OCI-LY7 (cell line): ENCODE measurements around the gene WNK2. TPM values are rescaled to one million over a fixed set of nuclear protein-coding genes. Genes with fewer than 3 reads are reported as not detected.

Experiments used
- BruUV-seq: library from RNA; stranded (reverse); fragments of 400-500 nt; replicated peaks from 2 replicates; lab custom pipeline; 2021; lab: Mats Ljungman, UMichigan
- CTCF ChIA-PET: fragments of 300-600 bp; sonication (Branson Sonifier 250); formaldehyde crosslinking; loops from one replicate; lab custom pipeline; 2022; ENCODE audit warnings: antibody characterized with exemption; ENCODE audit not compliant: unreplicated experiment; lab: Charles Lee
- POLR2A ChIA-PET: fragments of 300-600 bp; sonication (Branson Sonifier 250); formaldehyde crosslinking; loops from one replicate; lab custom pipeline; 2022; ENCODE audit warnings: antibody characterized with exemption; lab: Charles Lee
- DNase-seq: peaks from one replicate; pipeline ENCODE4 v3.0.0-alpha.2; 2015; ENCODE audit warnings: low spot score
- H2AFZ ChIP-seq: fragments of 200-600 bp; sonication (generic), shearing (Covaris generic); 2 replicates; pipeline ENCODE4 v1.6.1; 2014; ENCODE audit warnings: mild to moderate bottlenecking, antibody characterized with exemption, low read length, moderate library complexity
- H3K27ac ChIP-seq: fragments of 200-600 bp; sonication (generic); 2 replicates; pipeline ENCODE4 v1.5.1; 2014; ENCODE audit warnings: mixed run types, low read depth, mild to moderate bottlenecking, moderate library complexity, low read length, inconsistent platforms; ENCODE audit not compliant: poor library complexity, severe bottlenecking
- H3K36me3 ChIP-seq: fragments of 200-600 bp; sonication (generic); 2 replicates; pipeline ENCODE4 v1.6.1; 2014; ENCODE audit warnings: mild to moderate bottlenecking, antibody characterized with exemption, low read length, moderate library complexity, mixed read lengths; ENCODE audit not compliant: insufficient read depth
- H3K4me1 ChIP-seq: fragments of 200-600 bp; sonication (generic); 2 replicates; pipeline ENCODE4 v1.5.1; 2014; ENCODE audit warnings: mild to moderate bottlenecking, low read length; ENCODE audit not compliant: insufficient read depth, poor library complexity, severe bottlenecking
- H3K4me2 ChIP-seq: fragments of 200-600 bp; sonication (generic); 2 replicates; pipeline ENCODE4 v1.6.1; 2014; ENCODE audit warnings: mild to moderate bottlenecking, low read length
- H3K4me3 ChIP-seq: fragments of 200-600 bp; sonication (generic); 2 replicates; pipeline ENCODE4 v1.5.1; 2014; ENCODE audit warnings: mild to moderate bottlenecking, low read depth, low read length; ENCODE audit not compliant: poor library complexity, severe bottlenecking
- H3K79me2 ChIP-seq: fragments of 200-600 bp; sonication (generic); 2 replicates; pipeline ENCODE4 v1.6.1; 2016; ENCODE audit warnings: low read depth, mild to moderate bottlenecking, low read length, moderate library complexity, mixed read lengths; ENCODE audit not compliant: insufficient read depth
- H3K9me2 ChIP-seq: fragments of 200-600 bp; sonication (generic); 2 replicates; pipeline ENCODE4 v1.6.1; 2016; ENCODE audit warnings: mild to moderate bottlenecking, low read length, mixed read lengths; ENCODE audit not compliant: insufficient read depth
- H3K9me3 ChIP-seq: fragments of 200-600 bp; sonication (generic); 2 replicates; pipeline ENCODE4 v1.6.1; 2014; ENCODE audit warnings: mild to moderate bottlenecking, mixed run types, low read length, mixed read lengths
- H4K20me1 ChIP-seq: fragments of 200-600 bp; sonication (generic); 2 replicates; pipeline ENCODE4 v1.6.1; 2014; ENCODE audit warnings: mild to moderate bottlenecking, antibody characterized with exemption, low read length, moderate library complexity, mixed read lengths; ENCODE audit not compliant: insufficient read depth
- EZH2phosphoT487 ChIP-seq: fragments of 200-600 bp; sonication (generic); IDR thresholded peaks from 2 replicates; pipeline ENCODE4 v1.6.1; 2018; ENCODE audit warnings: low read depth, borderline replicate concordance, mild to moderate bottlenecking, mixed run types, antibody characterized with exemption, low read length, moderate library complexity, mixed read lengths
- intact Hi-C: fragments of 100-400 bp; cut with micrococcal nuclease; formaldehyde crosslinking; loops from one replicate; pipeline ENCODE4 v1.10.0; 2022; ENCODE audit not compliant: unreplicated experiment
- total RNA-seq, 2 experiments: library from RNA; depleted of rRNA in 1 of 2; stranded (reverse); fragments of >200 nt in 1 of 2; shearing (Covaris generic) in 1 of 2; gene quantifications; 2 replicates each; pipeline ENCODE4 v1.2.3, GENCODE V29; 2014 to 2022
- TF ChIP-seq, protein P1 (sequence below): fragments of 200-600 bp; sonication (generic); conservative IDR thresholded peaks from 2 replicates; pipeline ENCODE4 v1.5.1; 2014; ENCODE audit warnings: mild to moderate bottlenecking, antibody characterized with exemption, low read length, moderate library complexity, mixed read lengths

WNK2 gene
- total RNA-seq, 2 experiments from 2014 or later = 142 to 194 TPM

DNA sequence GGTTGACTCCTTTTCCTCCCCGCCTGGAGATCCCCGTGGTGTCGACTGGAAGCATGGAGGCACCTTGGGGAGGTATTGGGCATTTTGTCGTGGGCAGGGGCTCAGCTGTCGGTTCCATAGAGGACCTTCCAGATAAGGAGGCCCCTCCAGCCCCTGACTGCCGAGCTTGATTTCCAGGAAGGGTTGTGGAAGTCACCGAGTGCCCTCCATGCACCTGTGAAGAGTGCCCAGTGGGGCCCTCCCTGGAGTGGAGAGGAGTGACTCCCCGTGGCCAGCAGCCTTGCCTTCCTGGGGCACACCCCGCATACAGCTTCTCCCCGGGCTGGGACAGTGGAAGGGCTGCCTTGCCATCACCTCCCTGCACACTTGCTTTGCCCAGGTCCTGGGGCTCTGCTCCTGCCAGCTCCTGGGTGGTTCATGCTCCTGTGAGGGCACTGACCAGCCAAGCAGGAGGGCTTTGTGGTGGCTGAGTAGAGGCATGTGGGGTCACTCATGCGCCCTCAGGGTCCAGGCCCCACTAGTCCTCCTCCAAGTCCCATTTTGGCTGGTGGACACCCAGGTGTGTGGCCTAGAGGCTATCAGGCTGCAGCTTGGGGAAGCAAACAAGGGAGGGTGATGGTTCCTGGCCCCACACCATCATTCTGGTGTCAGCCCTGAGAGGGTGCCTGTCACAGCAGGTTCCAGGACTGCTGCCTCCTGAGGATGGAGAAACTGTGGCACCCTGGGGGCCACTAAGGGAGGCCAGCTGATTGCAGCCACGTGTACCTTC is 133.0 kb downstream of the WNK2 start:
- Histone ChIP-seq H3K27ac (no peak overlapping the region), H3K4me1 (peaks cover 6% of the 10 kb centered on the region), H3K9me3 (no peaks in the 10 kb centered on the region), H3K4me3 (no peak overlapping the region), H4K20me1 (no peaks in the 10 kb centered on the region), H3K4me2 (no peak overlapping the region), H3K36me3 (no peaks in the 10 kb centered on the region), H2AFZ (no peak overlapping the region), H3K9me2 (no peaks in the 10 kb centered on the region), H3K79me2 (no peaks in the 10 kb centered on the region)
- ChIA-PET CTCF (no interaction called here), POLR2A (no interaction called here)
- DNase-seq = no peak
- BruUV-seq = no TSS peak
- intact Hi-C loops = loop anchor here (10.0 kb wide), 1 partner anchor 248 kb away; no protein-coding TSS in a partner anchor
- TF ChIP-seq, protein P1, sequence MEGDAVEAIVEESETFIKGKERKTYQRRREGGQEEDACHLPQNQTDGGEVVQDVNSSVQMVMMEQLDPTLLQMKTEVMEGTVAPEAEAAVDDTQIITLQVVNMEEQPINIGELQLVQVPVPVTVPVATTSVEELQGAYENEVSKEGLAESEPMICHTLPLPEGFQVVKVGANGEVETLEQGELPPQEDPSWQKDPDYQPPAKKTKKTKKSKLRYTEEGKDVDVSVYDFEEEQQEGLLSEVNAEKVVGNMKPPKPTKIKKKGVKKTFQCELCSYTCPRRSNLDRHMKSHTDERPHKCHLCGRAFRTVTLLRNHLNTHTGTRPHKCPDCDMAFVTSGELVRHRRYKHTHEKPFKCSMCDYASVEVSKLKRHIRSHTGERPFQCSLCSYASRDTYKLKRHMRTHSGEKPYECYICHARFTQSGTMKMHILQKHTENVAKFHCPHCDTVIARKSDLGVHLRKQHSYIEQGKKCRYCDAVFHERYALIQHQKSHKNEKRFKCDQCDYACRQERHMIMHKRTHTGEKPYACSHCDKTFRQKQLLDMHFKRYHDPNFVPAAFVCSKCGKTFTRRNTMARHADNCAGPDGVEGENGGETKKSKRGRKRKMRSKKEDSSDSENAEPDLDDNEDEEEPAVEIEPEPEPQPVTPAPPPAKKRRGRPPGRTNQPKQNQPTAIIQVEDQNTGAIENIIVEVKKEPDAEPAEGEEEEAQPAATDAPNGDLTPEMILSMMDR = no peak
- TF ChIP-seq EZH2phosphoT487 = no peak

DNA sequence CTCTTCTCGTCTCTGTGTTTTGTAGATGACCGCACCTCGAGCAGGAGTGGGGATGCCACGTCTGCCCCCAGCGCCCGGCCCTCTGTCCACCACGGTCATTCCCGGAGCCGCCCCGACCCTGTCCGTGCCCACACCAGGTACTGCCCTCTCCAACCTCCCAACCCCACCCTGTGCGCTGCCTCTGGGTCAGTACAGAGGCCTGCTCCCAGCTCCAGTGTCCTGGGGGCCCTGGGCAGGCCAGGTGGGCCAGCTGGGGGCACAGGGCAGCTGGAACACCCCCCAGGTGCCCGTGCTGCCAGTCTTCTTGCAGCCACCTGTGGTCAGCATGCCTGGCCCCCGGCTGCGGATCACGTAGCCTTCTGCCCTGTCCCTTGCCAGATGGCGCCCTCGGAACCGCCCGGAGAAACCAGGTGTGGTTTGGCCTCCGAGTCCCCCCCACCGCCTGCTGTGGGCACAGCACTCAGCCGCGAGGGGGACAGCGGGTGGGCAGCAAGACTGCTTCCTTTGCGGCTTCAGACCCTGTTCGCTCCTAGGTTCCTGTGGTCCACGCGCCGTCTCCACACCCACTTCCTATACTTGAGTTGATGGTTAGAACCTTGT is 133.7 kb downstream of the WNK2 start:
- POLR2A ChIA-PET = no interaction called here
- no peak overlapping the region for H2AFZ ChIP-seq
- H3K9me2 ChIP-seq = no peaks in the 10 kb centered on the region
- no peak overlapping the region for H3K27ac ChIP-seq
- no peaks in the 10 kb centered on the region for H3K9me3 ChIP-seq
- TF ChIP-seq, protein P1 = no peak
- no peak for TF ChIP-seq EZH2phosphoT487
- H4K20me1 ChIP-seq = no peaks in the 10 kb centered on the region
- H3K4me2 ChIP-seq = no peak overlapping the region
- H3K4me3 ChIP-seq = no peak overlapping the region
- CTCF ChIA-PET = no interaction called here
- H3K79me2 ChIP-seq = no peaks in the 10 kb centered on the region
- BruUV-seq = no TSS peak
- H3K36me3 ChIP-seq = no peaks in the 10 kb centered on the region
- DNase-seq = no peak
- H3K4me1 ChIP-seq = peaks cover 5% of the 10 kb centered on the region
- intact Hi-C loops = loop anchor here (10.0 kb wide), 1 partner anchor 247 kb away; no protein-coding TSS in a partner anchor

DNA sequence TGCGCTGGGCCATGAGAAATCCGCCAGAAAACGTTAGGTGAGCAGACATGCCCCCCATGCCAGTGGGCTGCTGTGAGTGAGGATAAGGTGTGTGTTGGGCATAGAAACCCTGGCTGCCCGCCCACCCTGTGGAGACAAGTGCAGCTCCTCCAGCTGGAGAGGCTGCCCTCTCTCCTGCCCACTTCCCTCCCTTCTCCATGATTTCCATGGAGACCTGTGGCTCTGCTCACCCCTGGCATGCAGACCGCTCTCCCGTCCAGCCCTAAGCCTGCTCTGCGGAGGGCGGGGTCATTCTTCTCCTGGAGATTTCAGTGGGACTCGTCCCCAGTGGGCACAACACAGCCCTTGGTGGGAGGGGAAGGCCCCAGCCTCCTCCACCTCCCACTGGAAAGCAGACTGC is 134.5 kb downstream of the WNK2 start:
- no peaks in the 10 kb centered on the region for H3K9me2 ChIP-seq
- H3K4me3 ChIP-seq = no peak overlapping the region
- CTCF ChIA-PET = no interaction called here
- no peaks in the 10 kb centered on the region for H3K4me1 ChIP-seq
- no peaks in the 10 kb centered on the region for H4K20me1 ChIP-seq
- no peak overlapping the region for H2AFZ ChIP-seq
- no peaks in the 10 kb centered on the region for H3K36me3 ChIP-seq
- intact Hi-C loops = loop anchor here (10.0 kb wide), 1 partner anchor 246 kb away; no protein-coding TSS in a partner anchor
- no peak for DNase-seq
- BruUV-seq = no TSS peak
- H3K27ac ChIP-seq = no peak overlapping the region
- TF ChIP-seq, protein P1 = no peak
- TF ChIP-seq EZH2phosphoT487 = no peak
- H3K9me3 ChIP-seq = no peaks in the 10 kb centered on the region
- POLR2A ChIA-PET = no interaction called here
- no peaks in the 10 kb centered on the region for H3K79me2 ChIP-seq
- H3K4me2 ChIP-seq = no peak overlapping the region
